GM18505 (cell line): ENCODE data around the gene MCEMP1.

Experiments
- ATAC-seq: cut with Tn5 transposase; IDR thresholded peaks from one replicate; pipeline ENCODE4 v1.9.1; 2021; ENCODE audit not compliant: unreplicated experiment
- POLR2A ChIP-seq: IDR thresholded peaks from 4 replicates; pipeline ENCODE4 v1.6.1; 2011; ENCODE audit warnings: borderline replicate concordance; ENCODE audit not compliant: insufficient read depth, insufficient read length; ENCODE audit errors: extremely low read depth

The MCEMP1 gene

GRCh38 chr19:7720351-7720750 lies 43.5 kb downstream of the MCEMP1 start:
- TF ChIP-seq POLR2A: no peak
- ATAC-seq: no peak

- TF ChIP-seq POLR2A: no peak
- no peak for ATAC-seq
These were observed 45.4 kb downstream of the MCEMP1 start for GRCh38 chr19:7722231-7722651.

GRCh38 chr19:7725791-7726190 lies 48.9 kb downstream of the MCEMP1 start:
- no peak for TF ChIP-seq POLR2A
- ATAC-seq: no peak

GRCh38 chr19:7729211-7729610 lies 52.3 kb downstream of the MCEMP1 start:
- no peak for TF ChIP-seq POLR2A
- ATAC-seq: no peak
